BJ (cell line): ENCODE data around the gene CARD9. TPM values are rescaled to one million over a fixed set of nuclear protein-coding genes. Genes with fewer than 3 reads are reported as not detected.

ENCODE experiments used
- CTCF ChIA-PET: fragments of 350-600 bp; formaldehyde crosslinking; extraction: SDS; loops from one replicate; lab custom pipeline; 2021; ENCODE audit warnings: antibody characterized with exemption, inconsistent platforms; lab: Yijun Ruan, JAX
- POLR2A ChIA-PET: fragments of 300-600 bp; sonication (Branson Sonifier 250); formaldehyde crosslinking; extraction: SDS; loops from one replicate; lab custom pipeline; 2021; ENCODE audit warnings: antibody characterized with exemption; lab: Charles Lee
- DNase-seq: peaks from one replicate; pipeline ENCODE4 v3.0.0-alpha.2; 2011; ENCODE audit warnings: low read depth
- H3K27me3 ChIP-seq: 2 replicates; pipeline ENCODE4 v1.6.0; 2011; ENCODE audit warnings: low read length; ENCODE audit not compliant: control insufficient read depth, insufficient read depth
- H3K36me3 ChIP-seq: 2 replicates; pipeline ENCODE4 v1.5.1; 2011; ENCODE audit warnings: low read length; ENCODE audit not compliant: control insufficient read depth, insufficient read depth
- H3K4me3 ChIP-seq: 2 replicates; pipeline ENCODE4 v1.5.1; 2011; ENCODE audit warnings: low read depth, mild to moderate bottlenecking, control low read depth, low read length
- polyA plus RNA-seq: library from polyadenylated mRNA; depleted of rRNA; stranded (reverse); fragments of >200 nt; gene quantifications from 2 replicates; pipeline ENCODE4 v1.2.3, GENCODE V29; 2011
- TF ChIP-seq, protein P1 (sequence below): IDR thresholded peaks from 2 replicates; pipeline ENCODE4 v1.5.1; 2011; ENCODE audit warnings: low read depth, mild to moderate bottlenecking, control low read depth, inconsistent platforms, low read length, moderate library complexity; ENCODE audit not compliant: insufficient read depth

The CARD9 gene
- polyA plus RNA-seq, 1 experiment: 21.3 TPM

DNA sequence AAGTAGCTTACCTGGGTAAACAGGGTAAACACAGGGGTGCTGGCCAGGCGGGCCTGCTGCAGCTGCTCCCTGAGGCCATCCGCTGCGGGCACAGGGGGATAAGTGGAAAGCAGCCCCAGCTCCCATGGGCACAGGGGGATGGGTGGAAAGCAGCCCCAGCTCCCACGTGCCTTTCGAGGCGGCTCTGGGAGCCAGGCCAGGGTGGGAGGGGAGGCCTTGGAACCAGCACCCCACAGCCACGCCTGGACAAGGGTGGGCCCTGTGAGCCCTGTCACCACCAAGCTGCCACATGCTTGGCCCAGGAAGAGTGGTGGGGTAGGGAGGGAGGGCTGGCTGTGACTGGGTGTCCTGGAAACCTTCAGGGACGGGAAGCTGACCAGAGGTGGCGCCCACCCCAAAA is 7.8 kb upstream of the CARD9 start:
- peaks cover 31% of the 10 kb centered on the region for H3K36me3 ChIP-seq
- no peaks in the 10 kb centered on the region for H3K27me3 ChIP-seq
- ChIA-PET CTCF (interaction anchor here (1.6 kb wide), 2 partner anchors 18 to 68 kb away, joined by 4 read pairs; partner anchors contain the start of gene DNLZ), POLR2A (interaction anchor here (1.2 kb wide), 1 partner anchor 18 kb away, joined by 3 read pairs; no protein-coding TSS in a partner anchor)
- TF ChIP-seq, protein P1, sequence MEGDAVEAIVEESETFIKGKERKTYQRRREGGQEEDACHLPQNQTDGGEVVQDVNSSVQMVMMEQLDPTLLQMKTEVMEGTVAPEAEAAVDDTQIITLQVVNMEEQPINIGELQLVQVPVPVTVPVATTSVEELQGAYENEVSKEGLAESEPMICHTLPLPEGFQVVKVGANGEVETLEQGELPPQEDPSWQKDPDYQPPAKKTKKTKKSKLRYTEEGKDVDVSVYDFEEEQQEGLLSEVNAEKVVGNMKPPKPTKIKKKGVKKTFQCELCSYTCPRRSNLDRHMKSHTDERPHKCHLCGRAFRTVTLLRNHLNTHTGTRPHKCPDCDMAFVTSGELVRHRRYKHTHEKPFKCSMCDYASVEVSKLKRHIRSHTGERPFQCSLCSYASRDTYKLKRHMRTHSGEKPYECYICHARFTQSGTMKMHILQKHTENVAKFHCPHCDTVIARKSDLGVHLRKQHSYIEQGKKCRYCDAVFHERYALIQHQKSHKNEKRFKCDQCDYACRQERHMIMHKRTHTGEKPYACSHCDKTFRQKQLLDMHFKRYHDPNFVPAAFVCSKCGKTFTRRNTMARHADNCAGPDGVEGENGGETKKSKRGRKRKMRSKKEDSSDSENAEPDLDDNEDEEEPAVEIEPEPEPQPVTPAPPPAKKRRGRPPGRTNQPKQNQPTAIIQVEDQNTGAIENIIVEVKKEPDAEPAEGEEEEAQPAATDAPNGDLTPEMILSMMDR: no peak
- DNase-seq: no peak
- H3K4me3 ChIP-seq: no peak overlapping the region

DNA sequence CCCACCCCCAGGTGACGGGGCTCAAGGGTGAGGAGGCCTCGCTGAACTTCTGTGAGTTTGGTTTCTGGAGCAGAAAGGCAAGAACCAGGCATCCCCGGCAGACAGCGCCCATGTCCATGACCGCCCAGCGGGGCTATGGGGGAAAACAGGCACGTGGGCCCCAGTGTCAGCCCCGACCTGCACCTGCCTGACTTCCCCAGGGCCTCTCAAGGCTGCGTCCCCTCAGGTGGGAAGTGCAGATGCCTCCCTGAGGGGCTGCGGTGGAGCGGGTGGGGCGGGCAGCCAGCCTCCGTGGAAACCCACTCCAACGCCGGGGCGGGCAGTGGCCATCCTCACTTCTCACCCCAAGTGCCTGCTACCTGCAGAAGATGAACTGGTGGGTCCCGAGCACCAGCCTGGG is 6.9 kb upstream of the CARD9 start:
- TF ChIP-seq, protein P1: no peak
- Histone ChIP-seq H3K4me3 (no peak overlapping the region), H3K27me3 (no peaks in the 10 kb centered on the region), H3K36me3 (peaks cover 33% of the 10 kb centered on the region)
- no peak for DNase-seq
- POLR2A ChIA-PET: no interaction called here
- CTCF ChIA-PET: interaction anchor here (1.6 kb wide), 1 partner anchor 17 kb away, joined by 4 read pairs; the partner anchor contains the start of gene DNLZ

DNA sequence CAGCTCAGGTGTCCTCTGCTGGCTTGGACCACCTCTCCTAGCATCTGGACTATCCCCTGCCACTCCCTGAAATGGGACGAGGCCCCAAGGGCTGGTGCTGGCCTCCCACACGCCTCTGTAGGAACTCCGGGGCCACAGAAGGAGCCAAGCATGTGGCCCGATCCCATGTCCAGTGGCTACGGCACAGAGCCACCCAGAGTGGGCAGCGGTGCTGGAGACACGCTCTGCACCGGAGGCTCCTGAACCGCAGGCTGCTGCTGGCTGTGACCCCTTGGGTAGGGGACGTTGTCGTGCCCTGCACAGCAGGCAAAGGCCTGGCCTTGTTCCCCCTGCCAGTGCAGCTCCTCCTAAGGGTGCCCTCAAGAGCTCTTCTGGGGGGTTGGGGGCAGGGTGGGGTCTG is 6.4 kb upstream of the CARD9 start:
- peaks cover 34% of the 10 kb centered on the region for H3K36me3 ChIP-seq
- POLR2A ChIA-PET: no interaction called here
- H3K27me3 ChIP-seq: no peaks in the 10 kb centered on the region
- TF ChIP-seq, protein P1: no peak
- H3K4me3 ChIP-seq: no peak overlapping the region
- no peak for DNase-seq
- CTCF ChIA-PET: no interaction called here

DNA sequence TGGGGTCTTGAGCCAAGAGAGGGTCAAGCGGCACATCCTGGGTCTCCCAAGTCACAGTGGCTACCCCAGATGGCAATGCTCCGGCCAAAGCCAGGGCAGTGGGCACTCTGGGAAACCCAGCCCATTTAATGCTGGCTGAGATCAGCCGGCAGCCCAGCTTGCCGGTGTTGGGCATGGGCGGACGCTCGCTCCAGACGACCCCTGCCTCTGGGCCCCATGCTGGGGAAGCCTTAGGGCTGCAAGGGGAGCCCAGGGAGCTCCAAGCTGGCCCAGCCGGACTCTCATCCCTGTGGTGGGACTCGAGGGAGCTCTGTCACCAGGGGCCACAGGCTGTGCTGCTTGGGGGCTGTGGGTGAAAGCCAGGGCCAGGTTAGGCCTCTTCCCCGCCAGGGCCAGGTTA is 5.9 kb upstream of the CARD9 start:
- peaks cover 34% of the 10 kb centered on the region for H3K36me3 ChIP-seq
- POLR2A ChIA-PET: no interaction called here
- no peak for DNase-seq
- H3K4me3 ChIP-seq: no peak overlapping the region
- CTCF ChIA-PET: no interaction called here
- H3K27me3 ChIP-seq: no peaks in the 10 kb centered on the region
- TF ChIP-seq, protein P1: no peak

DNA sequence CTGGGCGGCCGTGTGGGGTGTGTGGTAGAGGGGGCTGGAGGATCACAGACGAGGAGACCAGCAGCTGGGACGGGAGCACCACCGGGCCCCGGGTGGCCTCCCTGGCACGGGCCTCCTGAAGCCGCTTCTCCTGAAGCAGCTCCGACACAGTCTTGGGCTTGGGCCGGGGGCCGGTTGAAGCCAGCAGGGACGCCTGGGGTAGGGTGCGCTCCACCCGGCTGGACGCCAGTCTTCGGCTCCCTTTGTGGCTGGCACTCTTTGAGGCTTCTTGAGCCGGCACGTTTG is 5.5 kb upstream of the CARD9 start:
- Histone ChIP-seq H3K27me3 (no peaks in the 10 kb centered on the region), H3K36me3 (peaks cover 34% of the 10 kb centered on the region), H3K4me3 (no peak overlapping the region)
- ChIA-PET POLR2A (no interaction called here), CTCF (no interaction called here)
- TF ChIP-seq, protein P1: no peak
- DNase-seq: no peak
